WTC11 (cell line): Measurements from ENCODE around the gene GEMIN2. TPM values are rescaled to one million over a fixed set of nuclear protein-coding genes. Genes with fewer than 3 reads are reported as not detected.

Experiments used
- AR ChIP-seq: fragments of 250-450 bp; sonication (Bioruptor Pico); IDR thresholded peaks from 2 replicates; pipeline ENCODE4 v1.9.0; 2021; ENCODE audit warnings: mild to moderate bottlenecking
- CREM ChIP-seq: sonication (generic); formaldehyde crosslinking; IDR thresholded peaks from 2 replicates; pipeline ENCODE4 v1.8.1; 2022; ENCODE audit warnings: mild to moderate bottlenecking, missing genetic modification reagents, moderate library complexity
- CTCF ChIP-seq: fragments of 200-600 bp; IDR thresholded peaks from 2 replicates; pipeline ENCODE4 v1.8.0; 2022; ENCODE audit warnings: antibody characterized with exemption
- E2F4 ChIP-seq: sonication (generic); formaldehyde crosslinking; IDR thresholded peaks from 2 replicates; pipeline ENCODE4 v1.8.1; 2022; ENCODE audit warnings: low read depth, mild to moderate bottlenecking, moderate library complexity, missing genetic modification reagents, borderline replicate concordance
- E2F5 ChIP-seq: sonication (generic); formaldehyde crosslinking; IDR thresholded peaks from 2 replicates; pipeline ENCODE4 v1.8.1; 2022; ENCODE audit warnings: mild to moderate bottlenecking, moderate library complexity, missing genetic modification reagents
- ERG ChIP-seq: fragments of 250-450 bp; sonication (Bioruptor Pico); IDR thresholded peaks from 2 replicates; pipeline ENCODE4 v1.8.0; 2021; ENCODE audit warnings: mild to moderate bottlenecking
- FOXP1 ChIP-seq: sonication (generic); formaldehyde crosslinking; IDR thresholded peaks from 2 replicates; pipeline ENCODE4 v1.8.0; 2022; ENCODE audit warnings: missing genetic modification reagents, mild to moderate bottlenecking, moderate library complexity, borderline replicate concordance
- HMGXB4 ChIP-seq: sonication (generic); formaldehyde crosslinking; IDR thresholded peaks from 2 replicates; pipeline ENCODE4 v1.8.1; 2023; ENCODE audit warnings: mild to moderate bottlenecking, moderate library complexity, missing genetic modification reagents
- MYBL2 ChIP-seq: sonication (generic); formaldehyde crosslinking; IDR thresholded peaks from 2 replicates; pipeline ENCODE4 v1.8.1; 2023; ENCODE audit warnings: mild to moderate bottlenecking, moderate library complexity, missing genetic modification reagents
- NFATC4 ChIP-seq: fragments of 250-450 bp; sonication (Bioruptor Pico); IDR thresholded peaks from 2 replicates; pipeline ENCODE4 v1.9.0; 2021; ENCODE audit warnings: mild to moderate bottlenecking
- NFE2L1 ChIP-seq: sonication (generic); formaldehyde crosslinking; IDR thresholded peaks from 2 replicates; pipeline ENCODE4 v1.8.1; 2023; ENCODE audit warnings: missing genetic modification reagents
- NFYB ChIP-seq: sonication (generic); formaldehyde crosslinking; conservative IDR thresholded peaks from 2 replicates; pipeline ENCODE4 v1.8.0; 2022; ENCODE audit warnings: low read depth, missing genetic modification reagents
- PREB ChIP-seq: sonication (generic); formaldehyde crosslinking; IDR thresholded peaks from 2 replicates; pipeline ENCODE4 v1.8.1; 2022; ENCODE audit warnings: mild to moderate bottlenecking, missing genetic modification reagents, moderate library complexity, borderline replicate concordance
- RELA ChIP-seq: sonication (generic); formaldehyde crosslinking; IDR thresholded peaks from 2 replicates; pipeline ENCODE4 v1.8.1; 2022; ENCODE audit warnings: missing genetic modification reagents, mild to moderate bottlenecking, borderline replicate concordance
- SMAD4 ChIP-seq: sonication (generic); formaldehyde crosslinking; IDR thresholded peaks from 2 replicates; pipeline ENCODE4 v1.8.0; 2022; ENCODE audit warnings: mild to moderate bottlenecking, missing genetic modification reagents
- TP53 ChIP-seq: sonication (generic); formaldehyde crosslinking; IDR thresholded peaks from 2 replicates; pipeline ENCODE4 v1.8.1; 2023; ENCODE audit warnings: mild to moderate bottlenecking, missing genetic modification reagents
- USF2 ChIP-seq: sonication (generic); formaldehyde crosslinking; IDR thresholded peaks from 2 replicates; pipeline ENCODE4 v1.8.1; 2023; ENCODE audit warnings: mild to moderate bottlenecking, missing genetic modification reagents, moderate library complexity
- ZBTB21 ChIP-seq: sonication (generic); formaldehyde crosslinking; IDR thresholded peaks from 2 replicates; pipeline ENCODE4 v1.8.1; 2023; ENCODE audit warnings: mild to moderate bottlenecking, missing genetic modification reagents, borderline replicate concordance
- ZNF121 ChIP-seq: sonication (generic); formaldehyde crosslinking; IDR thresholded peaks from 2 replicates; pipeline ENCODE4 v1.8.0; 2023; ENCODE audit warnings: missing genetic modification reagents
- ZNF138 ChIP-seq: sonication (generic); formaldehyde crosslinking; conservative IDR thresholded peaks from 2 replicates; pipeline ENCODE4 v1.8.1; 2022; ENCODE audit warnings: mild to moderate bottlenecking, moderate library complexity, missing genetic modification reagents
- ZNF232 ChIP-seq: sonication (generic); formaldehyde crosslinking; IDR thresholded peaks from 2 replicates; pipeline ENCODE4 v1.8.0; 2022; ENCODE audit warnings: mild to moderate bottlenecking, missing genetic modification reagents
- ZNF263 ChIP-seq: sonication (generic); formaldehyde crosslinking; IDR thresholded peaks from 2 replicates; pipeline ENCODE4 v1.8.1; 2022; ENCODE audit warnings: low read depth, mild to moderate bottlenecking, moderate library complexity, missing genetic modification reagents
- total RNA-seq: library from RNA; stranded (reverse); gene quantifications from 3 replicates; pipeline ENCODE4 v1.2.3, GENCODE V29; 2021

The GEMIN2 gene
- total RNA-seq, 1 experiment from 2014 or later, result 27.1 TPM

- TF ChIP-seq E2F4, result no peak
- no peak; the same call in 1 of the 2 replicates for TF ChIP-seq PREB (CRISPR knock-in tag)
- TF ChIP-seq SMAD4, result no peak
- no peak for TF ChIP-seq ZNF232
- no peak for TF ChIP-seq NFATC4 (CRISPR knock-in tag)
- no peak for TF ChIP-seq FOXP1 (CRISPR knock-in tag)
- TF ChIP-seq HMGXB4 (CRISPR knock-in tag), result 0 out of 2 replicates have a peak, but pooled peaks have one; percentile 8
- TF ChIP-seq USF2 (CRISPR knock-in tag), result no peak
- peak; percentile 18; the same call in 1 of the 2 replicates for TF ChIP-seq TP53 (CRISPR knock-in tag)
- TF ChIP-seq ZNF263 (CRISPR knock-in tag), result no peak
- no peak for TF ChIP-seq AR (CRISPR knock-in tag)
- TF ChIP-seq CREM (CRISPR knock-in tag), result no peak
- TF ChIP-seq MYBL2 (CRISPR knock-in tag), result peak; percentile 46; the same call in 1 of the 2 replicates
- no peak for TF ChIP-seq E2F5 (CRISPR knock-in tag)
- TF ChIP-seq RELA (CRISPR knock-in tag), result no peak; the same call in 1 of the 2 replicates
- no peak for TF ChIP-seq ZNF138 (CRISPR knock-in tag)
- no peak; the same call in 1 of the 2 replicates for TF ChIP-seq NFE2L1 (CRISPR knock-in tag)
- TF ChIP-seq CTCF, result no peak
- TF ChIP-seq ERG (CRISPR knock-in tag), result no peak
- TF ChIP-seq ZNF121, result no peak
- TF ChIP-seq NFYB (CRISPR knock-in tag), result no peak
- no peak for TF ChIP-seq ZBTB21 (CRISPR knock-in tag)
These were observed 61.5 kb downstream of the GEMIN2 start (continued) for GRCh38 chr14:39175445-39176262.
